Esophagus squamous epithelium (tissue), 5 donors: Measurements from ENCODE around the gene CIBAR2. TPM values are rescaled to one million over a fixed set of nuclear protein-coding genes. Genes with fewer than 3 reads are reported as not detected.
"Not testable (repeated sequence)": the region's sequence is repeated elsewhere in the genome, so short reads cannot be mapped to it uniquely, and the experiment has no call there.

ENCODE experiments used
- DNase-seq: peaks from one replicate; lab custom pipeline; 2025; lab: John Stamatoyannopoulos, UW
- H3K27ac ChIP-seq, 4 donors: fragments of 200-600 bp; sonication (generic); one replicate each; pipeline ENCODE4 v1.5.1; 2016 to 2019; ENCODE audit warnings: mild to moderate bottlenecking in 1 of 4
- H3K27me3 ChIP-seq, 4 donors: fragments of 200-600 bp; sonication (generic); 1 replicate in 3 of 4; 2 replicates in 1 of 4; pipeline versions ENCODE4 v1.5.1 to v1.6.0; 2017 to 2021; ENCODE audit warnings: antibody characterized with exemption in 1 of 4
- H3K36me3 ChIP-seq, 3 donors: fragments of 200-600 bp; sonication (generic); one replicate each; pipeline ENCODE4 v1.5.1; 2016 to 2019
- H3K4me1 ChIP-seq, 3 donors: fragments of 200-600 bp; sonication (generic); one replicate each; pipeline ENCODE4 v1.5.1; 2017 to 2019
- H3K4me3 ChIP-seq, 4 donors: fragments of 200-600 bp; sonication (generic); 1 replicate in 3 of 4; 2 replicates in 1 of 4; pipeline ENCODE4 v1.5.1; 2016 to 2019; ENCODE audit warnings: mild to moderate bottlenecking in 2 of 4, moderate library complexity in 1 of 4
- H3K9me3 ChIP-seq, 3 donors: fragments of 200-600 bp; sonication (generic); one replicate each; pipeline ENCODE4 v1.5.1; 2016 to 2019
- POLR2A ChIP-seq, 4 donors: fragments of 450-650 bp; IDR thresholded peaks; one replicate each; pipeline ENCODE4 v1.6.1; 2017; ENCODE audit warnings: antibody characterized with exemption in 4 of 4, mild to moderate bottlenecking in 4 of 4, moderate library complexity in 3 of 4
- WGBS, 2 donors: methylation state at CpG; one replicate each; pipeline ENCODE4 v1.1.5; 2018; 5-methylcytosine and 5-hydroxymethylcytosine counted together
- intact Hi-C: fragments of 100-400 bp; cut with DNase I; formaldehyde crosslinking; loops from one replicate; pipeline ENCODE4 v1.15.0; 2022
- total RNA-seq, 4 donors: library from RNA; depleted of rRNA; stranded (reverse); fragments of >200 nt; gene quantifications; one replicate each; pipeline ENCODE4 v1.1.0, GENCODE V29; 2016
- TF ChIP-seq, protein P1 (sequence below), 6 experiments: fragments of 450-650 bp in 4 of 6; fragments of 200-600 bp in 2 of 6; sonication (generic) in 2 of 6; IDR thresholded peaks; one replicate each; pipeline ENCODE4 v1.5.1; 2016 to 2019; ENCODE audit warnings: antibody characterized with exemption in 6 of 6, mild to moderate bottlenecking in 4 of 6, moderate library complexity in 4 of 6
- donor health status: DM: yes; HTN: yes; CAD: no.

Gene CIBAR2
- total RNA-seq, 4 donors from 2014 or later, result not detected

DNA sequence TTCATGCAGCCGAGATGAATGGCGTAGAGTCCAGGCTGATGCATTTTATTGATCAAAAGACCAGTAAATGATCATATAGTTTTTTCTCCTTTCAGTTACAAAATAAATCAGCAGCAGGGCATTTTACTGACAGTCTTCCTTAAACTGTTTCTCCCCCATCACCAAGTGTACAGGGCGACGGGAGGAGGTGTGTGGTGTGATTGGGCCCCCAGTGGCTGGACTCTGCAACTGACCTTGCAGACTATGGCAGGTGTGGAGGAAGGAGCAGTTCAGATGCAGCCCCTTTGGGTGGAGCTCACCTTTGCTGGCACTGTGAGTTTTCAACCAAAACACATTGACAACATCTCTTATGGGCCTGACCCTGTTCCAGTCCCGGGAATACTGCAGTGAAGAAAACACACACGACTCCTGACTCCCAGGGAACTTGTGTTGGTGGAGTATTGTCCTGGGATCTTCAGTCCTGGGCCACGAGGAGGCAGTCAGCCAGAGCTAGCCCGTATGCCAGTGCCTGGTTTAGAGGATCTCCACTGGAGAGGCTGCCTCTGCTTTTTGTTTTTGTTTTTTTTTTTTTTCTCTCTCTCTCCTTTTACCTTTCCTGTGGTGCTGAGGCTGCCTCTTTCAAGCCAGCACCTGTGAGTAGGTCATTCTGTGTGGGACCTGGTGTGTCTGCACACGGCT is 54.9 kb downstream of the CIBAR2 start:
- TF ChIP-seq POLR2A (IDR thresholded peaks at IDR 0.05), result no peak
- TF ChIP-seq, protein P1, sequence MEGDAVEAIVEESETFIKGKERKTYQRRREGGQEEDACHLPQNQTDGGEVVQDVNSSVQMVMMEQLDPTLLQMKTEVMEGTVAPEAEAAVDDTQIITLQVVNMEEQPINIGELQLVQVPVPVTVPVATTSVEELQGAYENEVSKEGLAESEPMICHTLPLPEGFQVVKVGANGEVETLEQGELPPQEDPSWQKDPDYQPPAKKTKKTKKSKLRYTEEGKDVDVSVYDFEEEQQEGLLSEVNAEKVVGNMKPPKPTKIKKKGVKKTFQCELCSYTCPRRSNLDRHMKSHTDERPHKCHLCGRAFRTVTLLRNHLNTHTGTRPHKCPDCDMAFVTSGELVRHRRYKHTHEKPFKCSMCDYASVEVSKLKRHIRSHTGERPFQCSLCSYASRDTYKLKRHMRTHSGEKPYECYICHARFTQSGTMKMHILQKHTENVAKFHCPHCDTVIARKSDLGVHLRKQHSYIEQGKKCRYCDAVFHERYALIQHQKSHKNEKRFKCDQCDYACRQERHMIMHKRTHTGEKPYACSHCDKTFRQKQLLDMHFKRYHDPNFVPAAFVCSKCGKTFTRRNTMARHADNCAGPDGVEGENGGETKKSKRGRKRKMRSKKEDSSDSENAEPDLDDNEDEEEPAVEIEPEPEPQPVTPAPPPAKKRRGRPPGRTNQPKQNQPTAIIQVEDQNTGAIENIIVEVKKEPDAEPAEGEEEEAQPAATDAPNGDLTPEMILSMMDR (IDR thresholded peaks at IDR 0.05), result peak in 1 of 6 experiments; percentile 17
- intact Hi-C loops, result no loop called here
- Histone ChIP-seq H3K36me3 (no peaks in the 10 kb centered on the region), H3K27me3 (no peaks in the 10 kb centered on the region), H3K4me3 (no peak overlapping the region), H3K4me1 (peaks cover 20 to 32% (median 21%) of the 10 kb centered on the region in 3 donors), H3K9me3 (no peaks in the 10 kb centered on the region), H3K27ac (no peak overlapping the region)
- DNase-seq, result no peak
- WGBS, 2 donors, result 84 to 87% methylated on average over 9 of the region's 9 CpGs

DNA sequence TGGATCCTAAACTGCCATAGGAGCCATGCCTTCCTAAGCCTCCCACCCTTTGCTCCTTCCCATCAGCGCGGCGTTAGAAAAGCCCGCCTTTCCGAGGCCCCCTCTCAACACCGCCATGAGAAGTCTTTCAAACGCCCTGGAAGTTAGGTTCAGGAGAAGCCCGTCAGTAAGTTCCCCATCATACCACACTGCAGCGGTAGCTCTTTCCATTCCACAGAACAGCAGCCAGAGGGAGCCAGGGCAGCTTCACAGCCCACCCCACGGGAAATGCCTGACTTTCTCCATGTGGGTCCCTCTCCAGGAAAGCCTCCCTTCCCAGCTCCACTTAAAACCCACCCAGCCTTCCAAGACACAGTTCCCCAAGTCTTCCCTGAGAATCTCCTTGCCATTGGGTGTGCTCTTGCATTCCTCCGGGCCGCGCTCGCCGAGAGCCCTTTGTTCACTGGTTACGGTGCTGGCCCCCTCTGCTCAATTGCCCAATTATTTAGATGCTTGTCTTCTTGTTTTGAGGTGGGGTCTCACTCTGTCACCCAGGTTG is 56.0 kb downstream of the CIBAR2 start:
- intact Hi-C loops, result no loop called here
- TF ChIP-seq, protein P1 (IDR thresholded peaks at IDR 0.05), result peak in 2 of 6 experiments; percentile 23
- TF ChIP-seq POLR2A (IDR thresholded peaks at IDR 0.05), result no peak
- H3K27me3 ChIP-seq, result no peaks in the 10 kb centered on the region
- H3K27ac ChIP-seq, result peak overlapping the region; percentile 63 to 88 (median 80)
- peaks cover 20 to 32% (median 21%) of the 10 kb centered on the region in 3 donors for H3K4me1 ChIP-seq
- DNase-seq, result no peak
- H3K36me3 ChIP-seq, result no peaks in the 10 kb centered on the region
- H3K4me3 ChIP-seq, result peak overlapping the region in 1 of 4 donors; percentile 50
- 93 to 94% methylated on average over 5 to 6 of the region's 16 CpGs for WGBS, 2 donors
- H3K9me3 ChIP-seq, result no peaks in the 10 kb centered on the region

DNA sequence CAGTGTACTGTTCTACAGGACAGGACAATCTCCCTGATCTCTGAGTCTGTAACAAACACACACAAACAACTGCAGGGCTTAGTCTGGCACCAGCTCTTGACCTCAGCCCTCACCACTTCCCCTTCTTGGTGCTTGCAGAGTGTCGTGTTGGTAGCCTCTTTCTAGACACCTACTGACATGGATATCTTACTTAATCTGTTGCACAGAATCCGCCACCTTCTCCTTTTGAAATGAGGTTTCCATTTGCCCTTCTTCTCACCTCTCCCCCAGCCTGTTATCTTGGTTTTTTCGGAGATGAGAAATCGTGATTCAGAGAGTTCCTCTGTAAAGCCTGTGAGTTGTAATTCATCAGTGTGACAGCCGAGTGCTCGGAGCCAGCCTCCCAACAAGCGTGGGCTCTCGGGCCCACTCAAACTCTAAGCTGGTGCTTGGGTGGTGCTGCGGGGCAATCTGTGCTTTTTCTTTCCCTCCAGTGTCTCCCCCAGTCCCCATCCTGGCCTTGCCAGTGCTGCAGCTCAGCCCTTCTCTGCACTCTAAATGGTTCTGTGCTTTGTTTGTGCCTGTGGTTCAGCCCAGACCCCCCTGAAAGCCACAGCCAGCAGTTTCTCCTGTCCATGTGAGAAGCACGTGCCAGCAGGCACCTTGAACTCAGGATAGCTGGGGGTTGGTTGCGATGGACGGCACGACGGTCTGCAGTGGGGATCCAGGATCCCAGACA is 56.6 kb downstream of the CIBAR2 start:
- no peaks in the 10 kb centered on the region for H3K36me3 ChIP-seq
- peak in 1 of 4 donors; percentile 29 for TF ChIP-seq POLR2A (IDR thresholded peaks at IDR 0.05)
- TF ChIP-seq, protein P1 (IDR thresholded peaks at IDR 0.05), result no peak
- peak overlapping the region in 3 of 4 donors; percentile 1 to 50 (median 12) for H3K4me3 ChIP-seq
- H3K4me1 ChIP-seq, result peaks cover 20 to 39% (median 21%) of the 10 kb centered on the region in 3 donors
- DNase-seq, result peak; percentile 31
- no peaks in the 10 kb centered on the region for H3K9me3 ChIP-seq
- intact Hi-C loops, result no loop called here
- no peaks in the 10 kb centered on the region for H3K27me3 ChIP-seq
- WGBS, 2 donors, result 11 to 34% methylated on average over 9 to 11 of the region's 14 CpGs
- peak overlapping the region; percentile 63 to 88 (median 80) for H3K27ac ChIP-seq

DNA sequence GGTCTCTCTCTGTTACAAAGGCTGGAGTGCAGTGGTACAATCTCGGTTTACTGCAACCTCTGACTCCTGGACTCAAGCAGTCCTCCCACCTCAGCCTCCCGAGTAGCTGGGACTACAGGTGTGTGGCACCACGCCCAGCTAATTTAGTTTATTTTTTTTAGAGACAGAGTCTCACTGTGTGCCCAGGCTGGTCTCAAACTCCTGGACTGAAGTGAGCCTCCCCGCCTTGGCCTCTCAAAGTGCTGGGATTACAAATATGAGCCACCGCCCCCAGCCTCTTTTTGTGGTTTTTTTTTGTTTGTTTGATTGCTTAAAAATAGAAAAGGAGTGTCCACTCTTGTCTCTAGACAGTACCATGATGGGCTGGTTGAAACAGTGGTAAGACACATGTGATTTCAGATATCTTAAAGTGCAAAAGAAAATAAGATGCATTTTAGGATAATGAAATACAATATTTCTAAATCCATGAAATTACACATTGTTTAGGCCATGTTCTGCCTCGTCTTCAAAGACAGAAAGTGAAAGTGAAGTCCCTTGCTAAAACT is 57.3 kb downstream of the CIBAR2 start:
- Histone ChIP-seq H3K9me3 (no peaks in the 10 kb centered on the region), H3K4me3 (peak overlapping the region in 3 of 4 donors; percentile 1 to 50 (median 12)), H3K36me3 (no peaks in the 10 kb centered on the region), H3K27me3 (no peaks in the 10 kb centered on the region), H3K4me1 (peaks cover 20 to 45% (median 21%) of the 10 kb centered on the region in 3 donors), H3K27ac (peak overlapping the region in 3 of 4 donors; percentile 79 to 88 (median 82))
- TF ChIP-seq, protein P1 (IDR thresholded peaks at IDR 0.05), result no peak
- no peak for TF ChIP-seq POLR2A (IDR thresholded peaks at IDR 0.05)
- intact Hi-C loops, result no loop called here
- no peak for DNase-seq
- 48 to 57% methylated on average over 6 of the region's 6 CpGs for WGBS, 2 donors

DNA sequence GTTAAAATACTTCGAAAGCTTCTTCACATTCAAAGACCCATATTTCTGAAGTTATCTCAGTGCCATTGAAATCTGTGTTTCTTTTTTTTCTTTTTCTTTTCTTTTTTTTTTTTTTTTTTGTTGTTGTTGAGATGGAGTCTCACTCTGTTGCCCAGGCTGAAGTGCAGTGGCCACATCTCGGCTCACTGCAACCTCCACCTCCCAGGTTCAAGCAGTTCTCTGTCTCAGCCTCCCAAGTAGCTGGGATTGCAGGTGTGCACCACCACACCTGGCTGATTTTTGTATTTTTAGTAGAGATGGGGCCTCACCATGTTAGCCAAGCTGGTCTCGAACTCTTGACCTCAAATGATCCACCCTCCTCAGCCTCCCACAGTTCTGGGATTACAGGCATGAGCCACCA is 58.0 kb downstream of the CIBAR2 start:
- WGBS, 2 donors, result 86 to 89% methylated on average over 3 of the region's 3 CpGs
- peak overlapping the region in 3 of 4 donors; percentile 79 to 88 (median 82) for H3K27ac ChIP-seq
- H3K27me3 ChIP-seq, H3K9me3 ChIP-seq, H3K36me3 ChIP-seq, H3K4me3 ChIP-seq, intact Hi-C loops, DNase-seq: not testable (repeated sequence)
- H3K4me1 ChIP-seq, result peaks cover 20 to 51% (median 21%) of the 10 kb centered on the region in 3 donors
